RWPE1 (cell line): ENCODE data around the gene LRSAM1.

Experiments used
- CTCF ChIA-PET: fragments of 350-600 bp; sonication (Branson Sonifier 250); formaldehyde crosslinking; extraction: SDS; loops from one replicate; lab custom pipeline; 2021; lab: Yijun Ruan, JAX
- POLR2A ChIA-PET: fragments of 400-600 bp; formaldehyde crosslinking; extraction: SDS; loops from one replicate; lab custom pipeline; 2020; ENCODE audit warnings: antibody characterized with exemption; ENCODE audit not compliant: low non-redundant PET; lab: Yijun Ruan, JAX
- DNase-seq: peaks from one replicate; pipeline ENCODE4 v3.0.0; 2012; ENCODE audit warnings: low spot score
- H3K27ac ChIP-seq: fragments of 450-650 bp; 2 replicates; pipeline ENCODE4 v1.5.1; 2017
- TF ChIP-seq, protein P1 (sequence below): fragments of 450-650 bp; conservative IDR thresholded peaks from 2 replicates; pipeline ENCODE4 v1.5.1; 2017; ENCODE audit warnings: low read depth, mild to moderate bottlenecking

The LRSAM1 gene

DNA sequence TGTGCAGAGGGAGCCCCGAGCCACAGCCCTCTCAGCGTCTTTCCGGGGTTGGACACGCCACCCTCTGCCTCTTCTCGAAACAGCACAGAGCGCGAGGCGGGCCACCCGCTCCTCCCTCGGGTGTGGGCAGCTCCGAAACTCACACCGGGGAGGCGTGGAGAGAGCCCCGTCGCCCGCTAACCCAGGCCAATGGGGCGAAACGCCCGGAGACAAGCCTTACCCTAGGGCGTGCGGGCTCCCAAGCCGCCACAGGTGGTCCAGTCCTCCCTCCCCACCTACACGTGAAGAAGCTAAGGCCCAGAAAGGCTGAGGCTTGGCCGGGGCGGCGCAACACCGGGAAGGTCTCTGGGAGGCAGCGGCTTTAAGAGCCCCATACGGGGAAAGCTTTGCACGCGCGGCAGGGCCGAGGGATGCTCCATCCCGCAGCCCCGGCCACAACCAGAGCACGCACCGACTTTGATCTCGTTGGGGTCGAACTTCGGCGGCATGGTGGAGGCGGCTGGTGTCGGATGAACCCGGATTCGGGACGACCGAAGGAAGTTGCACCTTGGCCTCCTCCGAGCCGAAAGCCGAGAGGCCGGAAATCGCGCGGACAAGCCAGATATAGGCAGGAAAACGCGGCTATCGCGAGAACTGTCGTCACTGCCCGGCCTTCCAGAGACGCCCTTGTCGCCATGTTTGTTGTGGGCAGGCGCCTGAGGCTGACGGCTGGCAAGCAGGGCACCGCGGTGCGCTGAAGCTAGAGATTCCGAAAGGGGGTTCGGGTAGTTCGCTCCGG is at the start of gene LRSAM1, which contains the start of gene RPL12:
Gene LRSAM1 (plus strand): TSS at position 681 of the 778 bp plus-strand sequence. CDS start 3,018 bp downstream, outside the sequence.
Gene RPL12 (minus strand): TSS at position 577 of the 778 bp plus-strand sequence. CDS start 89 bp downstream, at position 488.
- POLR2A ChIA-PET: interaction anchor here (0.5 to 1.7 kb wide), 6 partner anchors 9 to 226 kb away, joined by 3 to 4 read pairs (median 3); partner anchors contain the start of gene SLC2A8
- CTCF ChIA-PET: no interaction called here
- peak; percentile 99 for DNase-seq
- TF ChIP-seq, protein P1, sequence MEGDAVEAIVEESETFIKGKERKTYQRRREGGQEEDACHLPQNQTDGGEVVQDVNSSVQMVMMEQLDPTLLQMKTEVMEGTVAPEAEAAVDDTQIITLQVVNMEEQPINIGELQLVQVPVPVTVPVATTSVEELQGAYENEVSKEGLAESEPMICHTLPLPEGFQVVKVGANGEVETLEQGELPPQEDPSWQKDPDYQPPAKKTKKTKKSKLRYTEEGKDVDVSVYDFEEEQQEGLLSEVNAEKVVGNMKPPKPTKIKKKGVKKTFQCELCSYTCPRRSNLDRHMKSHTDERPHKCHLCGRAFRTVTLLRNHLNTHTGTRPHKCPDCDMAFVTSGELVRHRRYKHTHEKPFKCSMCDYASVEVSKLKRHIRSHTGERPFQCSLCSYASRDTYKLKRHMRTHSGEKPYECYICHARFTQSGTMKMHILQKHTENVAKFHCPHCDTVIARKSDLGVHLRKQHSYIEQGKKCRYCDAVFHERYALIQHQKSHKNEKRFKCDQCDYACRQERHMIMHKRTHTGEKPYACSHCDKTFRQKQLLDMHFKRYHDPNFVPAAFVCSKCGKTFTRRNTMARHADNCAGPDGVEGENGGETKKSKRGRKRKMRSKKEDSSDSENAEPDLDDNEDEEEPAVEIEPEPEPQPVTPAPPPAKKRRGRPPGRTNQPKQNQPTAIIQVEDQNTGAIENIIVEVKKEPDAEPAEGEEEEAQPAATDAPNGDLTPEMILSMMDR: no peak
- H3K27ac ChIP-seq: peak within 1 kb of the TSS; percentile 93

DNA sequence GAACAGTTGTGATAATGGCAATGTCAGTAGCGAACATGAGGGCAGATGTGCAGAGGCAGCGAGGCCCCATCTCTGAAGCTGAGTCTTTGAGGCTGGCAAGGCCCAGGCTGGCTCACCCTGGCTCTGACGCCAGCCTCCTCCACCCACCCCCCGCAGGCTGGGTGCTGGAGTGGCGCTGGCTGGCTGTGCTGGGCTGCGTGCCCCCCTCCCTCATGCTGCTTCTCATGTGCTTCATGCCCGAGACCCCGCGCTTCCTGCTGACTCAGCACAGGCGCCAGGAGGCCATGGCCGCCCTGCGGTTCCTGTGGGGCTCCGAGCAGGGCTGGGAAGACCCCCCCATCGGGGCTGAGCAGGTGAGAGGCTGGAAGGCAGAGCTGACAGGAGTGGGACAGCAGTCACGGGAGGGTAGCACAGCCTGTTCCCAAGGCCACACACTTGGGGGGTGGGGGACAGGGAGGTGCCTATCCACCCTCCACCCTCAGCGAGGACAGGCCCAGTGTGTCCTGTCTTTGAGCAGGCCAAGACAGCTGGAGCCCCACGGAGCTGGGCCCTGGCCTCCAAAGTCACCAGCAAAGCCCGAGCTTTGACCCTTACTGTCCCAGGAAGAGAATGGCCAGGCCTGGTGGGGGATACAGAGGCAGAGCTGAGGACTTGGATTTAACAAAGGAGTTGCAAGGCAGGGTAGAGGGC is 48.8 kb upstream of the LRSAM1 start:
- H3K27ac ChIP-seq: peak overlapping the region; percentile 0; the same call in 1 of the 2 replicates
- DNase-seq: no peak
- ChIA-PET POLR2A (interaction anchor here (0.5 kb wide), 1 partner anchor 54 kb away, joined by 10 read pairs; no protein-coding TSS in a partner anchor), CTCF (no interaction called here)
- TF ChIP-seq, protein P1: no peak

DNA sequence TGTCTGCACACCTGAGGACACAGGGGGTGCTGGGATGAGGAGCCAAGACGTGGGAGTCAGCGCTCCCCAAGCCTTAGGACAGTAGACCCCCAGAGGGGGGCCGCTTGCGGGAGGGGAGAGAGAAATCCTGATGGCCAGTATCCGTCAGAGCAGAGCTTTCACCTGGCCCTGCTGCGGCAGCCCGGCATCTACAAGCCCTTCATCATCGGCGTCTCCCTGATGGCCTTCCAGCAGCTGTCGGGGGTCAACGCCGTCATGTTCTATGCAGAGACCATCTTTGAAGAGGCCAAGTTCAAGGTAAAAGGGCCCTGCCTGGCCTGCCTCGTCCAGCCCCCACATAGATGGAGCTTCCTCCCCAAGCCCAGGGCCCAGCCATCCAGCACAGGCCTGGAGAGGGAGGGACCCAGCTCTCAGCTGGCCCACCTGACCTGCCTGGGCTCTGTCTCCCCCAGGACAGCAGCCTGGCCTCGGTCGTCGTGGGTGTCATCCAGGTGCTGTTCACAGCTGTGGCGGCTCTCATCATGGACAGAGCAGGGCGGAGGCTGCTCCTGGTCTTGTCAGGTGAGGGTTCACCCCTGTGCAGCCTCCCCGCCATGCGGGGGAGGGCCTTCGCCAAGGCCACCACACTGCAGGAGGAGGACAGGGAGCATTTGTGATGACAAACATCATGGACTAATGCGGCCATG is 47.7 kb upstream of the LRSAM1 start:
- POLR2A ChIA-PET: no interaction called here
- 0 out of 2 replicates have a peak overlapping the region, but pooled peaks have one; percentile 0 for H3K27ac ChIP-seq
- no peak for DNase-seq
- CTCF ChIA-PET: no interaction called here
- TF ChIP-seq, protein P1: no peak

DNA sequence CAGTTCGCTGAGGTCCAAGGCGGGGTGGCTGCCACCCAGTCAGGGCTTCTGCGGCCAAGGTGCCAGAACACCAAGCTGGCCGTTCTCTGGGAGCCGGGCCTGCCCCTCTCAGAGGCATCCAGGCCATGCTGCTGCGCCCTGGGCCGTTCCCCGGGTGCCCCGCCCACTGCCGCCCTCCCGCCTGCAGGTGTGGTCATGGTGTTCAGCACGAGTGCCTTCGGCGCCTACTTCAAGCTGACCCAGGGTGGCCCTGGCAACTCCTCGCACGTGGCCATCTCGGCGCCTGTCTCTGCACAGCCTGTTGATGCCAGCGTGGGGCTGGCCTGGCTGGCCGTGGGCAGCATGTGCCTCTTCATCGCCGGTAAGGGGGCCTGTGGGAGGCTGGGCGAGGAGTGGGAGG is 46.7 kb upstream of the LRSAM1 start:
- TF ChIP-seq, protein P1: no peak
- DNase-seq: no peak
- ChIA-PET POLR2A (no interaction called here), CTCF (interaction anchor here (0.6 kb wide), 1 partner anchor 42 kb away, joined by 3 read pairs; no protein-coding TSS in a partner anchor)
- no peak overlapping the region for H3K27ac ChIP-seq

DNA sequence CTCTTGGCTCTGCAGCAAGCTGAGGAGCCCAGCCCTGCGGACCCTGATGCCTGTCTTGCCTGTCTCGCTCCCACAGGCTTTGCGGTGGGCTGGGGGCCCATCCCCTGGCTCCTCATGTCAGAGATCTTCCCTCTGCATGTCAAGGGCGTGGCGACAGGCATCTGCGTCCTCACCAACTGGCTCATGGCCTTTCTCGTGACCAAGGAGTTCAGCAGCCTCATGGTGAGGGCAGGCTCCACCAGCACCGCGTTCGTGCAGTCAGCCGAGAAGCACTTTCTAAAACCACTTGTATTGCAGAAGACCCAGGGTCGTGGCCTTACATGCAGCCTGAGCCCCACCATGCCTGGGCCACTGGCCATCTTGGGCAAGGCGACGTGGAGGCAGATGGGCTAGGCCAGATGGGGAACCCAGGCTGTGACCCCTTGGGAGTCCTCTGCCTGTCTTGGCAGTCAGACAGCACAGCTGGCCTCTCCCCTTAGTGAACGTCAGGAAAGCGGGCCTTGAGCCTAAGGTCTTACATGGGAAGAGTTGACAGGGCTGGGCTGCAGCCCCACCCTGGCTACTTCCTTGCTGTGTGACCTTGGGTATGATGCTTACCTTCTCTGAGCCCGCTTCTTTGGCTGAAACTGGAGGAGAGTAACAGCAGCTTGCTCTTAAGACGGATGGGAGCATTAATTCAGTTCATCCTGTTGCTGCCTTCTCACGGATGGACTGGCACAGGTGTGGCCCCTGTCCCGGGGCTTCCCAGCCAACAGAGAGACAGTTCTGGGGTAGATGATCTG is 45.8 kb upstream of the LRSAM1 start:
- ChIA-PET POLR2A (no interaction called here), CTCF (interaction anchor here (0.6 to 1.2 kb wide), 4 partner anchors 27 to 119 kb away, joined by 3 to 7 read pairs (median 4); no protein-coding TSS in a partner anchor)
- no peak for DNase-seq
- TF ChIP-seq, protein P1: no peak
- 0 out of 2 replicates have a peak overlapping the region, but pooled peaks have one; percentile 0 for H3K27ac ChIP-seq
